ENCODE results near the gene ATP5F1A. TPM values are rescaled to one million over a fixed set of nuclear protein-coding genes. Genes with fewer than 3 reads are reported as not detected.

ATP5F1A gene
- total RNA-seq, 2 donors from 2014 or later, result 240 to 264 TPM

DNA sequence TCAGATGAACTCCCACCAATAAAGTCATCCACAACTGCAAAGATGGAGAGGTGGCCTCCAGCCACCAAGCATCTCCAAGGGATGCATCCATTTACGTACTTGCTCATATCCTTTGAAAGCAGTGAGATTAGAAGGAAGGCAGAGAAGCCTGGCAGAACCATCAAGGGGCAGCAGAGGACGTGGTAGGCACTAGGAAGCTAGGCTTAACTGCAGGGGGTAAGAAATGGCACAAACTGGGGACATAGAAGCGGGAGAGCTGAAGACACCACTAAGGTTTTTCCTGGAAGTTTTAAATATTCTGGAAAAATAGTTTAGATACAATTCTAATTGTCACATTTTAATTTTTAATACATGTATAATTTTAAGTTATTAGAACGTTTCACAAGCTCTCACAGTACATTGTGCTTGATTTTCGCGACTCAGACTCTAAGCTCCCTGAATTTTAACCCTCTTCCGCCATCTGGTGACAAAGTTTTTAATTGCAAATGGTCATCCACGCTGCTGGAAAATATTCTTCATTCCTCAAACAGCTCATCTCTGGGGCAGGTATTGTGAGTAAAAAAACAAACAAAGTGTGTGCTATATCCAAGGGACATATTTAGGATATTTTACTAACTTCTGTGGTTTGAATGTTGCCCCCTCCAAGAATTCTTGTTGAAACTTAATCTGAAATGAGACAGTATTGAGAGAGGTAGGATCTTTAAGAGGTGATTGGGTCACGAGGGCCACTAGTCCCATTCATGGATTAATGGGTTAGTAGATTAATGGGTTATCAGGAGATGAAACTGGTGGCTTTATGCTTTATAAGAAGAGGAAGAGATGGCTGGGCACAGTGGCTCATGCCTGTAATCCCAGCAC is 24.4 kb downstream of the ATP5F1A start:
- Histone ChIP-seq H3K9me3 (no peaks in the 10 kb centered on the region), H3K4me1 (ENCODE audit: control insufficient read depth in 1 of 2, low read depth in 2 of 2) (peaks cover 7 to 25% of the 10 kb centered on the region in 2 donors), H3K27ac (no peak overlapping the region), H3K4me3 (no peak overlapping the region), H3K27me3 (replicated peaks; ENCODE audit: insufficient read depth) (no peaks in the 10 kb centered on the region), H3K36me3 (no peaks in the 10 kb centered on the region)
- TF ChIP-seq, protein P1, sequence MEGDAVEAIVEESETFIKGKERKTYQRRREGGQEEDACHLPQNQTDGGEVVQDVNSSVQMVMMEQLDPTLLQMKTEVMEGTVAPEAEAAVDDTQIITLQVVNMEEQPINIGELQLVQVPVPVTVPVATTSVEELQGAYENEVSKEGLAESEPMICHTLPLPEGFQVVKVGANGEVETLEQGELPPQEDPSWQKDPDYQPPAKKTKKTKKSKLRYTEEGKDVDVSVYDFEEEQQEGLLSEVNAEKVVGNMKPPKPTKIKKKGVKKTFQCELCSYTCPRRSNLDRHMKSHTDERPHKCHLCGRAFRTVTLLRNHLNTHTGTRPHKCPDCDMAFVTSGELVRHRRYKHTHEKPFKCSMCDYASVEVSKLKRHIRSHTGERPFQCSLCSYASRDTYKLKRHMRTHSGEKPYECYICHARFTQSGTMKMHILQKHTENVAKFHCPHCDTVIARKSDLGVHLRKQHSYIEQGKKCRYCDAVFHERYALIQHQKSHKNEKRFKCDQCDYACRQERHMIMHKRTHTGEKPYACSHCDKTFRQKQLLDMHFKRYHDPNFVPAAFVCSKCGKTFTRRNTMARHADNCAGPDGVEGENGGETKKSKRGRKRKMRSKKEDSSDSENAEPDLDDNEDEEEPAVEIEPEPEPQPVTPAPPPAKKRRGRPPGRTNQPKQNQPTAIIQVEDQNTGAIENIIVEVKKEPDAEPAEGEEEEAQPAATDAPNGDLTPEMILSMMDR (IDR thresholded peaks at IDR 0.05), result peak; percentile 53
- ATAC-seq (ENCODE audit: insufficient number of reproducible peaks, low FRiP score, low read depth) (no peak), DNase-seq (ENCODE audit: low spot score) (no peak)

- TF ChIP-seq, protein P1 (IDR thresholded peaks at IDR 0.05), result no peak
- Histone ChIP-seq H3K27me3 (replicated peaks; ENCODE audit: insufficient read depth) (no peaks in the 10 kb centered on the region), H3K4me3 (no peak overlapping the region), H3K9me3 (no peaks in the 10 kb centered on the region), H3K4me1 (ENCODE audit: control insufficient read depth in 1 of 2, low read depth in 2 of 2) (peaks cover 7 to 25% of the 10 kb centered on the region in 2 donors), H3K36me3 (no peaks in the 10 kb centered on the region), H3K27ac (no peak overlapping the region)
- no peak for DNase-seq (ENCODE audit: low spot score)
- no peak for ATAC-seq (ENCODE audit: insufficient number of reproducible peaks, low FRiP score, low read depth)
Observed at GRCh38 chr18:46072959-46073358, 25.1 kb downstream of the ATP5F1A start.

DNA sequence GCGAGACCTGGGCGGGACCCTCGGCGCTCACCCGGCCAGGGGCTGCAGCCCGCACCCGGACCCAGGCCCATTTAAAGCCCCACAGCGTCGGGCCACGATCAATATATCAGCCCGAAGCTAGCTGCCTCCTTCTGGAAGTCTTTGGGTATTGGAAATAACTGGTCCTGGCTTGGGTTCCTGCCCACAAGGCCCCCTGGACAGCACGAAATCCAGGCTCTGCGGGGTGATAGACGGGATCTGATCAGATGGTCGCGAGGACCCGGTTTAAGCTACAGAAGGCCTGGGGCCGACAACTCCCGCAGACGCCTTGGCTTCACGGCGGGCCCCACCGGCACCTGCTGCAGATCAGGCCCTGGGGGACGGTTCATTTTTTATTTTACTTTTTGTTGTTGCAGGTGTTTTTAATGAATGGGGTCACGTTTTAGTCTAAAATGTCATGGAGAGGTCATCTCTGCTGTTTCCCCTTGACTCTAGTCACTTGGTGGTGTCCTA is 25.7 kb downstream of the ATP5F1A start:
- Histone ChIP-seq H3K9me3 (no peaks in the 10 kb centered on the region), H3K27me3 (replicated peaks; ENCODE audit: insufficient read depth) (no peaks in the 10 kb centered on the region), H3K36me3 (no peaks in the 10 kb centered on the region), H3K27ac (peak overlapping the region in 1 of 2 donors; percentile 9), H3K4me1 (ENCODE audit: control insufficient read depth in 1 of 2, low read depth in 2 of 2) (peaks cover 7 to 25% of the 10 kb centered on the region in 2 donors), H3K4me3 (peak overlapping the region; percentile 79)
- ATAC-seq (ENCODE audit: insufficient number of reproducible peaks, low FRiP score, low read depth), result no peak
- TF ChIP-seq, protein P1 (IDR thresholded peaks at IDR 0.05), result no peak
- DNase-seq (ENCODE audit: low spot score), result no peak

DNA sequence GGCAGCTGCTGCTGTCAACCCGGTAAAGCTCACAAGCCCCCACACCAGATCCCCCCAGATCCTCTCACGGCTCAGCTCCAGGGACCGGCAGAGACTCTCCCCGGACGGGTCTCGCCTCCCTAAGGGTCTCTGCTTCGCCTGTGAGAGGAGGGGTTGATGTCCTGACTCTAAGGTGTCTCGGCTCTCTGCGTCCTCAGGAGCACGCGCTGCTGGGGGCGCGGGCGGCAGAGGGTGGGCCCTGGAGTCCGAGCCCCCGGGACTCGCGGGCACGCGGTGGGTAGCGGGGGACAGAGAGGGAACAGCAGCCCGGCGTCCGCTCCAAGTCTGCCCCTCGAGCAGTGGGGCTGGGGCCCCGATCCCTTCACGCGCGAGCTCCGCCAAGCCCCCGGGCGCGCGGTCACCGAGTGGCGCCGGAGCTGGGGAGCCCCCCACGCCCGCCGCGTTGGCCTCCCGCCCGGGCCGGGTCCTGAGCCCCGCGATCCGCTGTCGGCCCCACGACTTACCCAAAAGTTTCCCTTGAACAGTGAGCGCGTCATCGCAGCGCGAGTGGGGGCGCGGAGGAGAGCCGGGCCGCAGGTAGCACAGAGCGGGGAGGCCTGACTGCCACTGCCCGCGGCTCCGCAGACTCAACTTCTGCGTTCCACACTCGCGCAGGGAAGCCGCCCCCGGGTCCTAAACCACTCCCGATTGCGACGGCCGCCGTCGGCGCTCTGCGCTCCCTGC is 26.3 kb downstream of the ATP5F1A start, which contains the start of gene PSTPIP2:
TSS of gene PSTPIP2 (minus strand) at position 608 of the 723 bp plus-strand sequence. CDS start at position 536, 72 bp downstream.
- H3K27me3 ChIP-seq (replicated peaks; ENCODE audit: insufficient read depth), result no peaks in the 10 kb centered on the region
- DNase-seq (ENCODE audit: low spot score) (no peak), ATAC-seq (ENCODE audit: insufficient number of reproducible peaks, low FRiP score, low read depth) (no peak)
- H3K36me3 ChIP-seq, result no peaks in the 10 kb centered on the region
- no peaks in the 10 kb centered on the region for H3K9me3 ChIP-seq
- peak within 1 kb of the TSS in 1 of 2 donors; percentile 9 for H3K27ac ChIP-seq
- H3K4me1 ChIP-seq (ENCODE audit: control insufficient read depth in 1 of 2, low read depth in 2 of 2), result peaks cover 7 to 25% of the 10 kb centered on the region in 2 donors
- TF ChIP-seq, protein P1 (IDR thresholded peaks at IDR 0.05), result no peak
- peak within 1 kb of the TSS; percentile 79 for H3K4me3 ChIP-seq
